Osteoblast (primary cell): ENCODE data around the gene TTC28. TPM values are rescaled to one million over a fixed set of nuclear protein-coding genes. Genes with fewer than 3 reads are reported as not detected.

ENCODE experiments used
- DNase-seq: peaks from one replicate; pipeline ENCODE4 v3.0.0; 2011; ENCODE audit warnings: low spot score, mixed read lengths; ENCODE audit not compliant: insufficient read length; ENCODE audit errors: missing footprints
- H2AFZ ChIP-seq: 2 replicates; pipeline ENCODE4 v1.6.0; 2011; ENCODE audit warnings: mild to moderate bottlenecking, low read length
- H3K27ac ChIP-seq: 2 replicates; pipeline ENCODE4 v1.5.1; 2011; ENCODE audit warnings: mild to moderate bottlenecking, low read depth, low read length, moderate library complexity
- H3K27me3 ChIP-seq: 2 replicates; pipeline ENCODE4 v1.6.0; 2012; ENCODE audit warnings: mild to moderate bottlenecking, control low read depth, inconsistent platforms, low read length, moderate library complexity; ENCODE audit not compliant: insufficient read depth
- H3K36me3 ChIP-seq: 2 replicates; pipeline ENCODE4 v1.5.1; 2011; ENCODE audit warnings: mild to moderate bottlenecking, low read length, control low read depth, moderate library complexity; ENCODE audit not compliant: insufficient read depth
- H3K4me1 ChIP-seq: 2 replicates; pipeline ENCODE4 v1.5.1; 2011; ENCODE audit warnings: mild to moderate bottlenecking, low read length, control low read depth, moderate library complexity; ENCODE audit not compliant: insufficient read depth
- H3K4me2 ChIP-seq: 2 replicates; pipeline ENCODE4 v1.6.0; 2011; ENCODE audit warnings: mild to moderate bottlenecking, low read length; ENCODE audit not compliant: insufficient read depth
- H3K4me3 ChIP-seq: fragments of 200-600 bp; sonication (generic); 3 replicates; pipeline ENCODE4 v1.5.1; 2012; ENCODE audit warnings: mild to moderate bottlenecking, low read length, inconsistent platforms; ENCODE audit not compliant: insufficient read depth
- H3K79me2 ChIP-seq: 2 replicates; pipeline ENCODE4 v1.6.0; 2012; ENCODE audit warnings: mild to moderate bottlenecking, low read length, control low read depth, inconsistent platforms; ENCODE audit not compliant: insufficient read depth
- H3K9me3 ChIP-seq: 2 replicates; pipeline ENCODE4 v1.5.1; 2011; ENCODE audit warnings: low read depth, low read length, control low read depth
- H4K20me1 ChIP-seq: 2 replicates; pipeline ENCODE4 v1.6.0; 2012; ENCODE audit warnings: mild to moderate bottlenecking, low read length, control low read depth; ENCODE audit not compliant: insufficient read depth
- total RNA-seq: library from RNA; depleted of rRNA; stranded (reverse); fragments of >200 nt; gene quantifications from 2 replicates; pipeline ENCODE4 v1.2.3, GENCODE V29; 2012
- TF ChIP-seq, protein P1 (sequence below): IDR thresholded peaks from 2 replicates; pipeline ENCODE4 v1.5.1; 2011; ENCODE audit warnings: mild to moderate bottlenecking, low read depth, low read length, moderate library complexity; ENCODE audit errors: extremely low read depth

TTC28 gene
- total RNA-seq, 1 donor: 48.1 TPM

GRCh38 chr22:28188178-28188879, 491.3 kb downstream of the TTC28 start:
- no peaks in the 10 kb centered on the region for H3K36me3 ChIP-seq
- no peak for DNase-seq
- no peak overlapping the region for H3K27ac ChIP-seq
- no peak overlapping the region for H3K4me2 ChIP-seq
- no peaks in the 10 kb centered on the region for H3K9me3 ChIP-seq
- no peaks in the 10 kb centered on the region for H3K4me1 ChIP-seq
- H2AFZ ChIP-seq: no peak overlapping the region
- TF ChIP-seq, protein P1, sequence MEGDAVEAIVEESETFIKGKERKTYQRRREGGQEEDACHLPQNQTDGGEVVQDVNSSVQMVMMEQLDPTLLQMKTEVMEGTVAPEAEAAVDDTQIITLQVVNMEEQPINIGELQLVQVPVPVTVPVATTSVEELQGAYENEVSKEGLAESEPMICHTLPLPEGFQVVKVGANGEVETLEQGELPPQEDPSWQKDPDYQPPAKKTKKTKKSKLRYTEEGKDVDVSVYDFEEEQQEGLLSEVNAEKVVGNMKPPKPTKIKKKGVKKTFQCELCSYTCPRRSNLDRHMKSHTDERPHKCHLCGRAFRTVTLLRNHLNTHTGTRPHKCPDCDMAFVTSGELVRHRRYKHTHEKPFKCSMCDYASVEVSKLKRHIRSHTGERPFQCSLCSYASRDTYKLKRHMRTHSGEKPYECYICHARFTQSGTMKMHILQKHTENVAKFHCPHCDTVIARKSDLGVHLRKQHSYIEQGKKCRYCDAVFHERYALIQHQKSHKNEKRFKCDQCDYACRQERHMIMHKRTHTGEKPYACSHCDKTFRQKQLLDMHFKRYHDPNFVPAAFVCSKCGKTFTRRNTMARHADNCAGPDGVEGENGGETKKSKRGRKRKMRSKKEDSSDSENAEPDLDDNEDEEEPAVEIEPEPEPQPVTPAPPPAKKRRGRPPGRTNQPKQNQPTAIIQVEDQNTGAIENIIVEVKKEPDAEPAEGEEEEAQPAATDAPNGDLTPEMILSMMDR: no peak
- no peaks in the 10 kb centered on the region for H3K79me2 ChIP-seq
- H3K4me3 ChIP-seq: no peak overlapping the region
- H3K27me3 ChIP-seq: no peaks in the 10 kb centered on the region
- no peaks in the 10 kb centered on the region for H4K20me1 ChIP-seq

- H3K79me2 ChIP-seq: no peaks in the 10 kb centered on the region
- H3K9me3 ChIP-seq: no peaks in the 10 kb centered on the region
- no peak overlapping the region for H2AFZ ChIP-seq
- H3K4me1 ChIP-seq: no peaks in the 10 kb centered on the region
- no peaks in the 10 kb centered on the region for H4K20me1 ChIP-seq
- H3K27ac ChIP-seq: no peak overlapping the region
- TF ChIP-seq, protein P1: no peak
- H3K36me3 ChIP-seq: no peaks in the 10 kb centered on the region
- no peak overlapping the region for H3K4me2 ChIP-seq
- H3K27me3 ChIP-seq: no peaks in the 10 kb centered on the region
- DNase-seq: no peak
- H3K4me3 ChIP-seq: no peak overlapping the region
Measured at GRCh38 chr22:28187612-28188011, 492.0 kb downstream of the TTC28 start.

- Histone ChIP-seq H3K4me2 (no peak overlapping the region), H3K27ac (no peak overlapping the region), H3K4me1 (peaks cover 2% of the 10 kb centered on the region), H4K20me1 (no peaks in the 10 kb centered on the region), H3K9me3 (no peaks in the 10 kb centered on the region), H3K36me3 (no peaks in the 10 kb centered on the region), H2AFZ (no peak overlapping the region), H3K4me3 (no peak overlapping the region), H3K27me3 (no peaks in the 10 kb centered on the region), H3K79me2 (no peaks in the 10 kb centered on the region)
- TF ChIP-seq, protein P1: no peak
- DNase-seq: no peak
Measured at GRCh38 chr22:28186641-28187040, 493.0 kb downstream of the TTC28 start.

GRCh38 chr22:28185130-28185529, 494.5 kb downstream of the TTC28 start:
- TF ChIP-seq, protein P1: no peak
- Histone ChIP-seq H3K36me3 (no peaks in the 10 kb centered on the region), H4K20me1 (no peaks in the 10 kb centered on the region), H3K9me3 (no peaks in the 10 kb centered on the region), H3K4me2 (no peak overlapping the region), H3K27me3 (no peaks in the 10 kb centered on the region), H2AFZ (no peak overlapping the region), H3K4me1 (peaks cover 12% of the 10 kb centered on the region), H3K27ac (no peak overlapping the region), H3K4me3 (no peak overlapping the region), H3K79me2 (no peaks in the 10 kb centered on the region)
- no peak for DNase-seq
